ENCODE data around the gene NLRP9. TPM values are rescaled to one million over a fixed set of nuclear protein-coding genes. Genes with fewer than 3 reads are reported as not detected.
A peak's percentile ranks its signal among the peaks of the same experiment; 100 is the strongest.

NLRP9 gene
- total RNA-seq, 1 experiment from 2014 or later: not detected

DNA sequence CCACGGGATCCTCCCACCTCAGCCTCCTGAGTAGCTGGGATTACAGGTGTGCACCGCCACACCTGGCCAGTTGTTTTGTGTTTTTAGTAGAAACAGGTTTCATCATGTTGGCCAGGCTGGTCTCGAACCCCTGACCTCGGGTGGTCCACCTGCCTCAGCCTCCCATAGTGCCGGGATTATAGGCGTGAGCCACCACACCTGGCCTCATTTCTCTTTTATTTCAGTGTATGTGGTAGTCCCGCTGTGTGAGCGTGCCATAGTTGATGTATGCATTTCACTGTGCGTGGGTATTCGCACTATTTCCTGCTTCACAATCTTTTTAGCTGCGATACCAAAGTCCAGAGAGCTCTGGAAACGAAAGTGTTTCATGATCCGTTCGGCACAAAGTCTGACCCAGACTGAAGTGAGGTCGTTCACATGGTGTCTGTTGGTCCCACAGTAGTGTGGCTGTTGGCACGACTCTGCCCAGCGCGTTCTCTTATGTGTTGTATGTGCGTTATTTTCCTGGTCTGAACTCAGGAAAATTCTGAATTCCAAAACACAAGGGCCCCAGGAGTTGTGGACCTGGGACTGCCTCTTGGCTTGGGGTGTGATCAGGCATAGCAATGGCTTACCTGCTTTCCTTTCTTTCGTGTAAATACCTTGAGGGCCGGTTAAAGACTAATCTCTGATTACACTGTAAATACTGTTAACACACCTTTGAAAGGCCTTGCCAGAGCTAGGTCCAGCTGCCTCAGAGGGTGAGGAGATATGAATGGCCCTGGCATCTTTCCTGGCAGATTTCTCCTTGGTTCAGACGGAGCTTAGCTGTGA is 54.5 kb downstream of the NLRP9 start:
- ATAC-seq (no peak), DNase-seq (ENCODE audit: low spot score) (no peak)
- Mint-ChIP-seq H3K36me3 (peaks cover 23% of the 10 kb centered on the region), H3K27ac (no peak overlapping the region), H3K4me3 (no peak overlapping the region), H3K9me3 (no peaks in the 10 kb centered on the region), H3K4me1 (no peaks in the 10 kb centered on the region), H3K27me3 (ENCODE audit: low read depth) (no peaks in the 10 kb centered on the region)
- CTCF ChIA-PET: interaction anchor here (1.0 to 1.4 kb wide), 2 partner anchors 12 to 393 kb away, joined by 3 to 6 read pairs; no protein-coding TSS in a partner anchor
- TF ChIP-seq, protein P1, sequence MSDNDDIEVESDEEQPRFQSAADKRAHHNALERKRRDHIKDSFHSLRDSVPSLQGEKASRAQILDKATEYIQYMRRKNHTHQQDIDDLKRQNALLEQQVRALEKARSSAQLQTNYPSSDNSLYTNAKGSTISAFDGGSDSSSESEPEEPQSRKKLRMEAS (CRISPR knock-in tag; IDR thresholded peaks at IDR 0.05): no peak
- peak; percentile 14; the same call in 1 of the 2 replicates for TF ChIP-seq GABPB1 (CRISPR knock-in tag; IDR thresholded peaks at IDR 0.05)
- POLR2A ChIA-PET: no interaction called here

DNA sequence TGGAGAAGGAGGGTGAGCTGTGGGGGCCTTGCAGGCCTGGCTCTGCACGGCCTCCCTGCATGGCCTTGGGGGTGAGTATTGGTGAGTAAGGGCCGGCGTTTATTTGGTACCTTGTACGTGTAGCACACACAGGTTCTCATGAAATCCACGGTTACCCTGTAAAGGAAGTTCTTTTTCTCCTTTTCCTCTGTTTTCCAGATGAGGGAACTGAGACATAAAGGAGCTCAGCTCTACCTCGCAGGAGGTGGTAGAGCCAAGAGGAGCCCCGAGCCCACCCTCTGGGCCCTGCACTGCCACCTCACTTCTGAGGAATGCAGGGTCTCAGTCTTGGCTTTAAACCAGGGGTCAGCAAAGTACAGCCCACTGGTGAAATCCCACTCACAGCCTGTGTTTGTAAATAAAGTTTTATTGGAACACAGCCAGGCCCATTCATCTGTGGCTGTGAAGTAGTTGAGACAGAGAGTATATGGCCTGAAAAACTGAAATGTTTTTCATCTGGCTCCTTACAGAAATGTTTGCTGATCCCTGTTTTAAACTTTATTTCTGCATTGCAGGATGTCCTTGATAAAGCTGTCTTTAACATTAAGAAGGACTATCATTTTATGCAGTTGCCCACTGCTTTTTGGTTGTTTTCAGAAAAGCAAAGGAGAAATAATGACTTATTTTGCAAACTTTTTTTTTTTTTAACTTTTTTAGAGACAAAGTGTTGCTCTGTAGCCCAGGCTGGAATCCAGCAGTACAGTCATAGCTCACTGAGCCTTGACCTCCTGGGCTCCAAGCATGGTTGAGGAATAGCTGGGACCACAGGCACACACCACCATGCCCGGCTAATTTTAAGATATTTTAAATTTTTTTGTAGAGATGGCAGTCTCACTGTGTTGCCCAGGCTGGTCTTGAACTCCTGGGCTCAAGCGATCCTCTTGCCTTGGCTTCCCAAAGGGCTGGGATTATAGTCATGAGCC is 56.8 kb downstream of the NLRP9 start:
- TF ChIP-seq ZNF121 (CRISPR knock-in tag; IDR thresholded peaks at IDR 0.05) (no peak), PRRX2 (CRISPR knock-in tag; IDR thresholded peaks at IDR 0.05) (no peak), ZNF423 (CRISPR knock-in tag; IDR thresholded peaks at IDR 0.05) (no peak), NFATC4 (CRISPR knock-in tag; IDR thresholded peaks at IDR 0.05) (no peak), JUN (CRISPR knock-in tag; IDR thresholded peaks at IDR 0.05) (no peak), NFYB (CRISPR knock-in tag; conservative IDR thresholded peaks at IDR 0.05; ENCODE audit: low read depth) (no peak), OVOL2 (CRISPR knock-in tag; IDR thresholded peaks at IDR 0.05; ENCODE audit: borderline replicate concordance) (no peak)
- TF ChIP-seq, protein P2, sequence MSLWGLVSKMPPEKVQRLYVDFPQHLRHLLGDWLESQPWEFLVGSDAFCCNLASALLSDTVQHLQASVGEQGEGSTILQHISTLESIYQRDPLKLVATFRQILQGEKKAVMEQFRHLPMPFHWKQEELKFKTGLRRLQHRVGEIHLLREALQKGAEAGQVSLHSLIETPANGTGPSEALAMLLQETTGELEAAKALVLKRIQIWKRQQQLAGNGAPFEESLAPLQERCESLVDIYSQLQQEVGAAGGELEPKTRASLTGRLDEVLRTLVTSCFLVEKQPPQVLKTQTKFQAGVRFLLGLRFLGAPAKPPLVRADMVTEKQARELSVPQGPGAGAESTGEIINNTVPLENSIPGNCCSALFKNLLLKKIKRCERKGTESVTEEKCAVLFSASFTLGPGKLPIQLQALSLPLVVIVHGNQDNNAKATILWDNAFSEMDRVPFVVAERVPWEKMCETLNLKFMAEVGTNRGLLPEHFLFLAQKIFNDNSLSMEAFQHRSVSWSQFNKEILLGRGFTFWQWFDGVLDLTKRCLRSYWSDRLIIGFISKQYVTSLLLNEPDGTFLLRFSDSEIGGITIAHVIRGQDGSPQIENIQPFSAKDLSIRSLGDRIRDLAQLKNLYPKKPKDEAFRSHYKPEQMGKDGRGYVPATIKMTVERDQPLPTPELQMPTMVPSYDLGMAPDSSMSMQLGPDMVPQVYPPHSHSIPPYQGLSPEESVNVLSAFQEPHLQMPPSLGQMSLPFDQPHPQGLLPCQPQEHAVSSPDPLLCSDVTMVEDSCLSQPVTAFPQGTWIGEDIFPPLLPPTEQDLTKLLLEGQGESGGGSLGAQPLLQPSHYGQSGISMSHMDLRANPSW (CRISPR knock-in tag; conservative IDR thresholded peaks at IDR 0.05; ENCODE audit: low read depth): no peak
- TF ChIP-seq, protein P3, sequence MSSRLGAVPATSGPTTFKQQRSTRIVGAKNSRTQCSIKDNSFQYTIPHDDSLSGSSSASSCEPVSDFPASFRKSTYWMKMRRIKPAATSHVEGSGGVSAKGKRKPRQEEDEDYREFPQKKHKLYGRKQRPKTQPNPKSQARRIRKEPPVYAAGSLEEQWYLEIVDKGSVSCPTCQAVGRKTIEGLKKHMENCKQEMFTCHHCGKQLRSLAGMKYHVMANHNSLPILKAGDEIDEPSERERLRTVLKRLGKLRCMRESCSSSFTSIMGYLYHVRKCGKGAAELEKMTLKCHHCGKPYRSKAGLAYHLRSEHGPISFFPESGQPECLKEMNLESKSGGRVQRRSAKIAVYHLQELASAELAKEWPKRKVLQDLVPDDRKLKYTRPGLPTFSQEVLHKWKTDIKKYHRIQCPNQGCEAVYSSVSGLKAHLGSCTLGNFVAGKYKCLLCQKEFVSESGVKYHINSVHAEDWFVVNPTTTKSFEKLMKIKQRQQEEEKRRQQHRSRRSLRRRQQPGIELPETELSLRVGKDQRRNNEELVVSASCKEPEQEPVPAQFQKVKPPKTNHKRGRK (CRISPR knock-in tag; IDR thresholded peaks at IDR 0.05; ENCODE audit: borderline replicate concordance): no peak
- TF ChIP-seq, protein P4, sequence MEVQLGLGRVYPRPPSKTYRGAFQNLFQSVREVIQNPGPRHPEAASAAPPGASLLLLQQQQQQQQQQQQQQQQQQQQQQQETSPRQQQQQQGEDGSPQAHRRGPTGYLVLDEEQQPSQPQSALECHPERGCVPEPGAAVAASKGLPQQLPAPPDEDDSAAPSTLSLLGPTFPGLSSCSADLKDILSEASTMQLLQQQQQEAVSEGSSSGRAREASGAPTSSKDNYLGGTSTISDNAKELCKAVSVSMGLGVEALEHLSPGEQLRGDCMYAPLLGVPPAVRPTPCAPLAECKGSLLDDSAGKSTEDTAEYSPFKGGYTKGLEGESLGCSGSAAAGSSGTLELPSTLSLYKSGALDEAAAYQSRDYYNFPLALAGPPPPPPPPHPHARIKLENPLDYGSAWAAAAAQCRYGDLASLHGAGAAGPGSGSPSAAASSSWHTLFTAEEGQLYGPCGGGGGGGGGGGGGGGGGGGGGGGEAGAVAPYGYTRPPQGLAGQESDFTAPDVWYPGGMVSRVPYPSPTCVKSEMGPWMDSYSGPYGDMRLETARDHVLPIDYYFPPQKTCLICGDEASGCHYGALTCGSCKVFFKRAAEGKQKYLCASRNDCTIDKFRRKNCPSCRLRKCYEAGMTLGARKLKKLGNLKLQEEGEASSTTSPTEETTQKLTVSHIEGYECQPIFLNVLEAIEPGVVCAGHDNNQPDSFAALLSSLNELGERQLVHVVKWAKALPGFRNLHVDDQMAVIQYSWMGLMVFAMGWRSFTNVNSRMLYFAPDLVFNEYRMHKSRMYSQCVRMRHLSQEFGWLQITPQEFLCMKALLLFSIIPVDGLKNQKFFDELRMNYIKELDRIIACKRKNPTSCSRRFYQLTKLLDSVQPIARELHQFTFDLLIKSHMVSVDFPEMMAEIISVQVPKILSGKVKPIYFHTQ (CRISPR knock-in tag; IDR thresholded peaks at IDR 0.05): no peak
- TF ChIP-seq, protein P5, sequence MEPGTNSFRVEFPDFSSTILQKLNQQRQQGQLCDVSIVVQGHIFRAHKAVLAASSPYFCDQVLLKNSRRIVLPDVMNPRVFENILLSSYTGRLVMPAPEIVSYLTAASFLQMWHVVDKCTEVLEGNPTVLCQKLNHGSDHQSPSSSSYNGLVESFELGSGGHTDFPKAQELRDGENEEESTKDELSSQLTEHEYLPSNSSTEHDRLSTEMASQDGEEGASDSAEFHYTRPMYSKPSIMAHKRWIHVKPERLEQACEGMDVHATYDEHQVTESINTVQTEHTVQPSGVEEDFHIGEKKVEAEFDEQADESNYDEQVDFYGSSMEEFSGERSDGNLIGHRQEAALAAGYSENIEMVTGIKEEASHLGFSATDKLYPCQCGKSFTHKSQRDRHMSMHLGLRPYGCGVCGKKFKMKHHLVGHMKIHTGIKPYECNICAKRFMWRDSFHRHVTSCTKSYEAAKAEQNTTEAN (CRISPR knock-in tag; IDR thresholded peaks at IDR 0.05): no peak
- Mint-ChIP-seq H3K4me3 (no peak overlapping the region), H3K4me1 (peaks cover 7% of the 10 kb centered on the region), H3K27me3 (ENCODE audit: low read depth) (no peaks in the 10 kb centered on the region), H3K27ac (no peak overlapping the region), H3K36me3 (peaks cover 31% of the 10 kb centered on the region), H3K9me3 (no peaks in the 10 kb centered on the region)
- ATAC-seq: no peak
- CTCF ChIA-PET: interaction anchor here (1.0 to 1.1 kb wide), 2 partner anchors 10 to 22 kb away, joined by 3 to 4 read pairs; no protein-coding TSS in a partner anchor
- no peak for DNase-seq (ENCODE audit: low spot score)
- POLR2A ChIA-PET: no interaction called here
